HCT116 (cell line): ENCODE data around the gene MGP. TPM values are rescaled to one million over a fixed set of nuclear protein-coding genes. Genes with fewer than 3 reads are reported as not detected.

ENCODE experiments used
- ATAC-seq: fragments of 200-7000 bp; cut with Tn5 transposase; 2 replicates; pipeline ENCODE4 v1.9.1; 2020; ENCODE audit warnings: mild to moderate bottlenecking, moderate library complexity
- BruUV-seq: library from RNA; stranded (reverse); fragments of 400-500 nt; replicated peaks from 2 replicates; lab custom pipeline; 2021; lab: Mats Ljungman, UMichigan
- CTCF ChIA-PET: fragments of 300-600 bp; sonication (Branson Sonifier 250); formaldehyde crosslinking; loops from one replicate; lab custom pipeline; 2021; ENCODE audit warnings: antibody characterized with exemption; lab: Charles Lee
- POLR2A ChIA-PET: fragments of 300-600, 350-600 bp; sonication (Branson Sonifier 250); formaldehyde crosslinking; loops from one replicate; lab custom pipeline; 2021; ENCODE audit warnings: antibody characterized with exemption; lab: Charles Lee
- RAD21 ChIA-PET, 2 experiments: fragments of 300-600 bp; sonication (Branson Sonifier 250); formaldehyde crosslinking; loops; one replicate each; lab custom pipeline; 2023; ENCODE audit warnings: low total read pairs in 2 of 2; ENCODE audit not compliant: uncharacterized antibody in 2 of 2, unreplicated experiment in 2 of 2, low non-redundant PET in 1 of 2; lab: Charles Lee
- DNase-seq: peaks from one replicate; pipeline ENCODE4 v3.0.0-alpha.2; 2010; ENCODE audit warnings: low read depth, low spot score
- H2AFZ ChIP-seq: fragments of 200-600 bp; shearing (Covaris generic), sonication (generic); 2 replicates; pipeline ENCODE4 v1.6.1; 2017; ENCODE audit warnings: low read depth, mixed run types, mixed read lengths, antibody characterized with exemption, low read length; ENCODE audit not compliant: poor library complexity, severe bottlenecking
- H3K27ac ChIP-seq: 2 replicates; pipeline ENCODE4 v1.5.1; 2012; ENCODE audit warnings: low read depth, low read length
- H3K27me3 ChIP-seq: fragments of 200-600 bp; sonication (generic); 2 replicates; pipeline ENCODE4 v1.6.1; 2016; ENCODE audit warnings: mixed run types, low read length, mixed read lengths; ENCODE audit not compliant: insufficient read depth
- H3K36me3 ChIP-seq, 2 experiments: fragments of 200-500 bp in 1 of 2; fragments of 200-600 bp in 1 of 2; sonication (Bioruptor generic) in 1 of 2; sonication (generic) in 1 of 2; 2 replicates each; pipeline versions ENCODE4 v1.5.1 to v1.6.1; 2014 to 2016; ENCODE audit warnings: low read length in 2 of 2, inconsistent platforms in 1 of 2, mixed read lengths in 1 of 2, mixed run types in 1 of 2; ENCODE audit not compliant: insufficient read depth in 2 of 2, control insufficient read depth in 1 of 2
- H3K4me1 ChIP-seq, 2 experiments: fragments of 200-600 bp in 1 of 2; sonication (generic) in 1 of 2; 2 replicates each; pipeline versions ENCODE4 v1.5.1 to v1.6.1; 2012 to 2017; ENCODE audit warnings: low read length in 2 of 2, inconsistent platforms in 1 of 2, mild to moderate bottlenecking in 1 of 2, mixed read lengths in 1 of 2, mixed run types in 1 of 2, moderate library complexity in 1 of 2; ENCODE audit not compliant: insufficient read depth in 2 of 2, control insufficient read depth in 1 of 2
- H3K4me2 ChIP-seq: fragments of 200-600 bp; sonication (generic); 2 replicates; pipeline ENCODE4 v1.6.1; 2017; ENCODE audit warnings: mixed run types, low read length, mixed read lengths
- H3K4me3 ChIP-seq, 2 experiments: fragments of 200-600 bp in 1 of 2; sonication (generic) in 1 of 2; replicated peaks in 1 of 2; 2 replicates each; pipeline ENCODE4 v1.5.1; 2011 to 2016; ENCODE audit warnings: low read length in 2 of 2, control low read depth in 1 of 2, low read depth in 1 of 2, mild to moderate bottlenecking in 1 of 2, mixed read lengths in 1 of 2, mixed run types in 1 of 2
- H3K79me2 ChIP-seq: fragments of 200-600 bp; sonication (generic); 2 replicates; pipeline ENCODE4 v1.6.1; 2017; ENCODE audit warnings: mild to moderate bottlenecking, mixed run types, low read length, moderate library complexity, mixed read lengths; ENCODE audit not compliant: insufficient read depth
- H3K9ac ChIP-seq: fragments of 200-600 bp; sonication (generic); 2 replicates; pipeline ENCODE4 v1.6.1; 2016; ENCODE audit warnings: low read length, mixed read lengths
- H3K9me2 ChIP-seq: fragments of 200-600 bp; sonication (generic), shearing (Covaris generic); 2 replicates; pipeline ENCODE4 v1.6.1; 2017; ENCODE audit warnings: mixed run types, mild to moderate bottlenecking, moderate library complexity; ENCODE audit not compliant: insufficient read depth
- H3K9me3 ChIP-seq, 2 experiments: fragments of 200-500 bp in 1 of 2; fragments of 200-600 bp in 1 of 2; sonication (Bioruptor generic) in 1 of 2; sonication (generic) in 1 of 2; 2 replicates each; pipeline ENCODE4 v1.6.1; 2014 to 2017; ENCODE audit warnings: low read length in 2 of 2, mixed read lengths in 2 of 2, inconsistent platforms in 1 of 2, low read depth in 1 of 2, mild to moderate bottlenecking in 1 of 2, mixed run types in 1 of 2, moderate library complexity in 1 of 2; ENCODE audit not compliant: control insufficient read depth in 1 of 2, insufficient read depth in 1 of 2
- H4K20me1 ChIP-seq: fragments of 200-600 bp; sonication (generic), shearing (Covaris generic); 2 replicates; pipeline ENCODE4 v1.6.1; 2017; ENCODE audit warnings: mixed run types, mild to moderate bottlenecking, moderate library complexity; ENCODE audit not compliant: insufficient read depth
- CEBPB ChIP-seq: IDR thresholded peaks from 2 replicates; pipeline ENCODE4 v1.6.1; 2012; ENCODE audit warnings: low read depth
- CTCF ChIP-seq, 3 experiments: fragments of 200-600 bp in 1 of 3; sonication (generic) in 1 of 3; IDR thresholded peaks in 2 of 3; conservative IDR thresholded peaks in 1 of 3; 2 replicates each; pipeline ENCODE4 v1.5.1; 2012 to 2017; ENCODE audit warnings: low read depth in 2 of 3, low read length in 2 of 3, antibody characterized with exemption in 1 of 3, borderline replicate concordance in 1 of 3, control low read depth in 1 of 3, mild to moderate bottlenecking in 1 of 3, mixed read lengths in 1 of 3, mixed run types in 1 of 3, moderate library complexity in 1 of 3; ENCODE audit not compliant: insufficient read depth in 1 of 3
- EGR1 ChIP-seq: IDR thresholded peaks from 2 replicates; pipeline ENCODE4 v1.6.1; 2012; ENCODE audit warnings: low read depth
- FOSL1 ChIP-seq: IDR thresholded peaks from 2 replicates; pipeline ENCODE4 v1.6.1; 2012; ENCODE audit warnings: low read depth
- JUND ChIP-seq: IDR thresholded peaks from 2 replicates; pipeline ENCODE4 v1.6.1; 2012
- POLR2AphosphoS5 ChIP-seq: IDR thresholded peaks from 2 replicates; pipeline ENCODE4 v1.6.1; 2011; ENCODE audit warnings: mild to moderate bottlenecking, low read depth, low read length, moderate library complexity
- SP1 ChIP-seq: IDR thresholded peaks from 2 replicates; pipeline ENCODE4 v1.6.1; 2012; ENCODE audit warnings: low read depth
- TCF7L2 ChIP-seq: IDR thresholded peaks from 2 replicates; pipeline ENCODE4 v1.7.0; 2011; ENCODE audit warnings: borderline replicate concordance, inconsistent platforms; ENCODE audit not compliant: insufficient read depth, insufficient read length; ENCODE audit errors: extremely low read depth
- YY1 ChIP-seq: IDR thresholded peaks from 2 replicates; pipeline ENCODE4 v1.6.1; 2011; ENCODE audit warnings: low read length, low read depth, moderate library complexity, mild to moderate bottlenecking; ENCODE audit not compliant: insufficient replicate concordance; ENCODE audit errors: extremely low read depth
- ZBTB33 ChIP-seq: IDR thresholded peaks from 2 replicates; pipeline ENCODE4 v1.6.1; 2011; ENCODE audit warnings: mild to moderate bottlenecking, low read length, moderate library complexity; ENCODE audit not compliant: insufficient replicate concordance; ENCODE audit errors: extremely low read depth
- ZNF274 ChIP-seq: fragments of 200-500 bp; sonication (Bioruptor generic); IDR thresholded peaks from 2 replicates; pipeline ENCODE4 v1.6.1; 2014; ENCODE audit warnings: mild to moderate bottlenecking, low read depth, low read length, inconsistent platforms
- intact Hi-C: fragments of 100-400 bp; cut with micrococcal nuclease; formaldehyde crosslinking; loops from 2 replicates; pipeline ENCODE4 v1.10.0; 2022
- total RNA-seq: library from RNA; stranded (reverse); gene quantifications from one replicate; pipeline ENCODE4 v1.2.1, GENCODE V29; 2021; ENCODE audit not compliant: unreplicated experiment

The MGP gene
- total RNA-seq, 1 experiment from 2014 or later: 1.3 TPM

- H3K4me1 ChIP-seq: peaks cover 0 to 10% of the 10 kb centered on the region in 2 experiments; a peak in 2 of 4 replicates
- no peak overlapping the region for H3K4me2 ChIP-seq
- intact Hi-C loops: no loop called here
- H3K9me3 ChIP-seq: no peaks in the 10 kb centered on the region
- CTCF ChIA-PET: no interaction called here
- DNase-seq: no peak
- no peaks in the 10 kb centered on the region for H3K36me3 ChIP-seq
- no peak overlapping the region for H3K27ac ChIP-seq
- H3K79me2 ChIP-seq: no peaks in the 10 kb centered on the region
- H3K27me3 ChIP-seq: no peaks in the 10 kb centered on the region
- H3K9me2 ChIP-seq: no peaks in the 10 kb centered on the region
- POLR2A ChIA-PET: no interaction called here
- H3K4me3 ChIP-seq: no peak overlapping the region
- no peak for ATAC-seq
- TF ChIP-seq CEBPB (no peak), EGR1 (no peak), TCF7L2 (no peak), FOSL1 (no peak), SP1 (no peak), CTCF (IDR thresholded peaks at IDR 0.05 in 2 of 3, conservative IDR thresholded peaks at IDR 0.05 in 1 of 3; ENCODE audit: borderline replicate concordance in 1 of 3, insufficient read depth in 1 of 3, low read depth in 2 of 3, low read length in 2 of 3) (no peak), ZNF274 (no peak), ZBTB33 (no peak), YY1 (no peak), POLR2AphosphoS5 (no peak), JUND (no peak)
- H2AFZ ChIP-seq: no peak overlapping the region
- H4K20me1 ChIP-seq: no peaks in the 10 kb centered on the region
- no peak overlapping the region for H3K9ac ChIP-seq
- BruUV-seq: no TSS peak
- RAD21 ChIA-PET: no interaction called here
Observed at GRCh38 chr12:14871886-14872285, 13.8 kb downstream of the MGP start.
